Bronchial epithelial cell (primary cell): Measurements from ENCODE around the gene ELMO2. TPM values are rescaled to one million over a fixed set of nuclear protein-coding genes. Genes with fewer than 3 reads are reported as not detected.
A peak's percentile ranks its signal among the peaks of the same experiment; 100 is the strongest.

Experiments used
- DNase-seq: peaks from one replicate; pipeline ENCODE4 v3.0.0-alpha.2; 2010; ENCODE audit warnings: low read depth
- FAIRE-seq: peaks from 2 replicates; lab custom pipeline; 2011; peaks lifted over from hg19 to GRCh38; lab: Jason Lieb, UNC
- H3K27me3 ChIP-seq: 2 replicates; pipeline ENCODE4 v1.5.1; 2011; ENCODE audit warnings: low read length; ENCODE audit not compliant: control insufficient read depth, insufficient read depth
- H3K36me3 ChIP-seq: 2 replicates; pipeline ENCODE4 v1.5.1; 2011; ENCODE audit warnings: low read length; ENCODE audit not compliant: control insufficient read depth, insufficient read depth
- H3K4me3 ChIP-seq: 2 replicates; pipeline ENCODE4 v1.5.1; 2011; ENCODE audit warnings: mild to moderate bottlenecking, low read depth, low read length, control low read depth
- CTCF ChIP-seq: IDR thresholded peaks from 2 replicates; pipeline ENCODE4 v1.5.1; 2011; ENCODE audit warnings: mild to moderate bottlenecking, moderate library complexity, low read length, control low read depth, inconsistent platforms; ENCODE audit not compliant: insufficient read depth, severe bottlenecking
- total RNA-seq: library from RNA; depleted of rRNA; stranded (reverse); fragments of >200 nt; gene quantifications from 2 replicates; pipeline ENCODE4 v1.2.1, GENCODE V29; 2014

The ELMO2 gene
- total RNA-seq, 1 donor from 2014 or later = 15.5 TPM

- DNase-seq = no peak
- TF ChIP-seq CTCF = no peak
- Histone ChIP-seq H3K4me3 (no peak overlapping the region), H3K27me3 (no peaks in the 10 kb centered on the region), H3K36me3 (peaks cover 24% of the 10 kb centered on the region)
- no peak for FAIRE-seq
Observed at GRCh38 chr20:46368902-46369268, 37.5 kb downstream of the ELMO2 start.

GRCh38 chr20:46367967-46368901 is 38.2 kb downstream of the ELMO2 start:
- DNase-seq (peak; percentile 31), FAIRE-seq (no peak)
- Histone ChIP-seq H3K27me3 (no peaks in the 10 kb centered on the region), H3K4me3 (no peak overlapping the region), H3K36me3 (peaks cover 19% of the 10 kb centered on the region)
- TF ChIP-seq CTCF = no peak

DNA sequence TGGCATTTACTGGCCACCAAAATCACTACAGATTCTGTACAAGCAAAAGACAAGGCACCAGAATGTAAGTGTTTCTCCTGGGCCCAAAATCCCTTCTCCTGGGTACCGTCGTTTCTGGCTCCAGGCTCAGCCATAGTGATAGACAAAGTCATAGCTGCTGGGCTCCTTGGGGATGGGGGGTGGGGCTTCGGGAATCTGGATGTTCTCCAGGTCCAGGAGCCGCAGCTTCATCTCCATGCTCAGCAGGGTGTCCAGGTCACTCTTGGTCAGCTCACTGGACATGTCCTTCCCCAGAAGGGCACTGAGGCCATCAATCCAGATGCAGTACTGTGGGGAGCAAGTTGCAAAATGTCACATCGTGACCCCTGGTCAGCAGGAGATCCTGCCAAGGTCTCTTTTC is 39.2 kb downstream of the ELMO2 start:
- DNase-seq = no peak
- Histone ChIP-seq H3K36me3 (peaks cover 14% of the 10 kb centered on the region), H3K4me3 (no peak overlapping the region), H3K27me3 (no peaks in the 10 kb centered on the region)
- no peak for FAIRE-seq
- no peak for TF ChIP-seq CTCF

- no peak for TF ChIP-seq CTCF
- Histone ChIP-seq H3K36me3 (peaks cover 12% of the 10 kb centered on the region), H3K4me3 (no peak overlapping the region), H3K27me3 (no peaks in the 10 kb centered on the region)
- DNase-seq (no peak), FAIRE-seq (no peak)
Observed at GRCh38 chr20:46366826-46367225, 39.6 kb downstream of the ELMO2 start.

- FAIRE-seq = no peak
- Histone ChIP-seq H3K4me3 (no peak overlapping the region), H3K36me3 (peaks cover 7% of the 10 kb centered on the region)
Observed at GRCh38 chr20:46365487-46366220, 40.8 kb downstream of the ELMO2 start.

More at GRCh38 chr20:46365487-46366220, 40.8 kb downstream of the ELMO2 start:
- no peak for DNase-seq
- H3K27me3 ChIP-seq = no peaks in the 10 kb centered on the region
- no peak for TF ChIP-seq CTCF
